ENCODE measurements around the gene GLCE. TPM values are rescaled to one million over a fixed set of nuclear protein-coding genes. Genes with fewer than 3 reads are reported as not detected.

Gene GLCE
- total RNA-seq = 10 to 100 TPM; 16.3 to 17.2 TPM
- 13.2 TPM for polyA plus RNA-seq (2013, experiment 1 of 2)
- polyA plus RNA-seq (2013, experiment 2 of 2) = 13.6 TPM
- long read RNA-seq, experiment 1, partial matches to known transcripts = 0 of 12 reads
- long read RNA-seq, experiment 1, other reads (novel, unspliced or antisense) = 11 of 12 reads
- long read RNA-seq, experiment 2, full-length matches to known transcripts = 22 of 43 reads
- long read RNA-seq, experiment 2, partial matches to known transcripts = 2 of 43 reads
- long read RNA-seq, experiment 2, other reads (novel, unspliced or antisense) = 19 of 43 reads
- long read RNA-seq, experiment 3, full-length matches to known transcripts = 27 of 54 reads
- long read RNA-seq, experiment 3, partial matches to known transcripts = 5 of 54 reads
- long read RNA-seq, experiment 3, other reads (novel, unspliced or antisense) = 22 of 54 reads
- long read RNA-seq, experiment 4, transcript GLCE-204 (3 exons, 1,308 nt) = major isoform, 7 of 26 reads
- long read RNA-seq, experiment 4, partial matches to known transcripts = 2 of 26 reads
- long read RNA-seq, experiment 4, other reads (novel, unspliced or antisense) = 17 of 26 reads

- Histone ChIP-seq H3K36me3 (ENCODE audit: control insufficient read depth, insufficient read depth, low read length) (no peaks in the 10 kb centered on the region), H3K4me3 (ENCODE audit: low read length) (peak within 1 kb of the TSS; percentile 92), H3K4me1 (ENCODE audit: control insufficient read depth, insufficient read depth, low read length) (peaks cover 6% of the 10 kb centered on the region), H3K9me3 (ENCODE audit: control insufficient read depth, low read length) (no peaks in the 10 kb centered on the region), H3K9ac (ENCODE audit: extremely low read depth, low read length, poor library complexity, severe bottlenecking) (peak within 1 kb of the TSS; percentile 65), H3K27me3 (ENCODE audit: control insufficient read depth, insufficient read depth, low read length, poor library complexity, severe bottlenecking) (no peaks in the 10 kb centered on the region), H3K27ac (ENCODE audit: low read depth, low read length) (no peak within 1 kb of the TSS)
- peak; percentile 99 for DNase-seq
- H3K4me1 Mint-ChIP-seq = peaks cover 28% of the 10 kb centered on the region
- 1% methylated on average over 25 to 76 of the region's 76 CpGs for WGBS, 2 experiments (ENCODE audit: insufficient coverage in 1 of 2, insufficient read length in 1 of 2)
- no peaks in the 10 kb centered on the region for H3K9me3 Mint-ChIP-seq
- H3K36me3 Mint-ChIP-seq (ENCODE audit: low read depth) = no peaks in the 10 kb centered on the region
- H3K27ac Mint-ChIP-seq = peak within 1 kb of the TSS; percentile 94
- peaks cover 9% of the 10 kb centered on the region for H3K27me3 Mint-ChIP-seq (ENCODE audit: insufficient read depth)
- TF ChIP-seq, protein P1, sequence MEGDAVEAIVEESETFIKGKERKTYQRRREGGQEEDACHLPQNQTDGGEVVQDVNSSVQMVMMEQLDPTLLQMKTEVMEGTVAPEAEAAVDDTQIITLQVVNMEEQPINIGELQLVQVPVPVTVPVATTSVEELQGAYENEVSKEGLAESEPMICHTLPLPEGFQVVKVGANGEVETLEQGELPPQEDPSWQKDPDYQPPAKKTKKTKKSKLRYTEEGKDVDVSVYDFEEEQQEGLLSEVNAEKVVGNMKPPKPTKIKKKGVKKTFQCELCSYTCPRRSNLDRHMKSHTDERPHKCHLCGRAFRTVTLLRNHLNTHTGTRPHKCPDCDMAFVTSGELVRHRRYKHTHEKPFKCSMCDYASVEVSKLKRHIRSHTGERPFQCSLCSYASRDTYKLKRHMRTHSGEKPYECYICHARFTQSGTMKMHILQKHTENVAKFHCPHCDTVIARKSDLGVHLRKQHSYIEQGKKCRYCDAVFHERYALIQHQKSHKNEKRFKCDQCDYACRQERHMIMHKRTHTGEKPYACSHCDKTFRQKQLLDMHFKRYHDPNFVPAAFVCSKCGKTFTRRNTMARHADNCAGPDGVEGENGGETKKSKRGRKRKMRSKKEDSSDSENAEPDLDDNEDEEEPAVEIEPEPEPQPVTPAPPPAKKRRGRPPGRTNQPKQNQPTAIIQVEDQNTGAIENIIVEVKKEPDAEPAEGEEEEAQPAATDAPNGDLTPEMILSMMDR (conservative IDR thresholded peaks at IDR 0.05) = no peak
- peak within 1 kb of the TSS; percentile 94 for H3K4me3 Mint-ChIP-seq
Observed at GRCh38 chr15:69160141-69160993, at the start of gene GLCE. Gene GLCE, plus strand, starts transcription at chr15:69160635. Its CDS starts 95,172 bp downstream, at chr15:69255807.

GRCh38 chr15:69114331-69114928 lies 46.0 kb upstream of the GLCE start:
- no peak overlapping the region for H3K4me3 Mint-ChIP-seq
- Histone ChIP-seq H3K27me3 (ENCODE audit: control insufficient read depth, insufficient read depth, low read length, poor library complexity, severe bottlenecking) (peaks cover 2% of the 10 kb centered on the region), H3K9ac (ENCODE audit: extremely low read depth, low read length, poor library complexity, severe bottlenecking) (no peak overlapping the region), H3K9me3 (ENCODE audit: control insufficient read depth, low read length) (no peaks in the 10 kb centered on the region), H3K4me1 (ENCODE audit: control insufficient read depth, insufficient read depth, low read length) (peaks cover 19% of the 10 kb centered on the region), H3K4me3 (ENCODE audit: low read length) (no peak overlapping the region), H3K27ac (ENCODE audit: low read depth, low read length) (no peak overlapping the region), H3K36me3 (ENCODE audit: control insufficient read depth, insufficient read depth, low read length) (no peaks in the 10 kb centered on the region)
- H3K4me1 Mint-ChIP-seq = peaks cover 41% of the 10 kb centered on the region
- H3K27me3 Mint-ChIP-seq (ENCODE audit: insufficient read depth) = peaks cover 34% of the 10 kb centered on the region
- H3K36me3 Mint-ChIP-seq (ENCODE audit: low read depth) = no peaks in the 10 kb centered on the region
- 88 to 89% methylated on average over 8 to 11 of the region's 11 CpGs for WGBS, 2 experiments (ENCODE audit: insufficient coverage in 1 of 2, insufficient read length in 1 of 2)
- H3K27ac Mint-ChIP-seq = no peak overlapping the region
- TF ChIP-seq, protein P1 (conservative IDR thresholded peaks at IDR 0.05) = no peak
- no peak for DNase-seq
- H3K9me3 Mint-ChIP-seq = no peaks in the 10 kb centered on the region

GRCh38 chr15:69115031-69115430 lies 45.4 kb upstream of the GLCE start:
- H3K27ac ChIP-seq (ENCODE audit: low read depth, low read length) = no peak overlapping the region

More at GRCh38 chr15:69115031-69115430, 45.4 kb upstream of the GLCE start:
- H3K27me3 ChIP-seq (ENCODE audit: control insufficient read depth, insufficient read depth, low read length, poor library complexity, severe bottlenecking) = no peaks in the 10 kb centered on the region
- TF ChIP-seq, protein P1 (conservative IDR thresholded peaks at IDR 0.05) = no peak
- Mint-ChIP-seq H3K9me3 (no peaks in the 10 kb centered on the region), H3K27ac (no peak overlapping the region), H3K4me3 (no peak overlapping the region), H3K4me1 (peaks cover 47% of the 10 kb centered on the region), H3K27me3 (ENCODE audit: insufficient read depth) (peaks cover 31% of the 10 kb centered on the region), H3K36me3 (ENCODE audit: low read depth) (no peaks in the 10 kb centered on the region)
- H3K9me3 ChIP-seq (ENCODE audit: control insufficient read depth, low read length) = no peaks in the 10 kb centered on the region
- 93 to 98% methylated on average over 6 to 7 of the region's 7 CpGs for WGBS, 2 experiments (ENCODE audit: insufficient coverage in 1 of 2, insufficient read length in 1 of 2)
- no peak overlapping the region for H3K4me3 ChIP-seq (ENCODE audit: low read length)
- no peak for DNase-seq
- H3K36me3 ChIP-seq (ENCODE audit: control insufficient read depth, insufficient read depth, low read length) = no peaks in the 10 kb centered on the region
- peaks cover 22% of the 10 kb centered on the region for H3K4me1 ChIP-seq (ENCODE audit: control insufficient read depth, insufficient read depth, low read length)
- H3K9ac ChIP-seq (ENCODE audit: extremely low read depth, low read length, poor library complexity, severe bottlenecking) = no peak overlapping the region

All from endodermal cell (in vitro differentiated cells).